OCI-LY7 (cell line): ENCODE results near the gene TEKT5.

Source experiments
- EZH2phosphoT487 ChIP-seq: fragments of 200-600 bp; sonication (generic); IDR thresholded peaks from 2 replicates; pipeline ENCODE4 v1.6.1; 2018; ENCODE audit warnings: low read depth, borderline replicate concordance, mild to moderate bottlenecking, mixed run types, antibody characterized with exemption, low read length, moderate library complexity, mixed read lengths
- TF ChIP-seq, protein P1 (sequence below): fragments of 200-600 bp; sonication (generic); conservative IDR thresholded peaks from 2 replicates; pipeline ENCODE4 v1.5.1; 2014; ENCODE audit warnings: mild to moderate bottlenecking, antibody characterized with exemption, low read length, moderate library complexity, mixed read lengths

GRCh38 chr16:10641555-10641952 lies 53.2 kb downstream of the TEKT5 start:
- TF ChIP-seq, protein P1, sequence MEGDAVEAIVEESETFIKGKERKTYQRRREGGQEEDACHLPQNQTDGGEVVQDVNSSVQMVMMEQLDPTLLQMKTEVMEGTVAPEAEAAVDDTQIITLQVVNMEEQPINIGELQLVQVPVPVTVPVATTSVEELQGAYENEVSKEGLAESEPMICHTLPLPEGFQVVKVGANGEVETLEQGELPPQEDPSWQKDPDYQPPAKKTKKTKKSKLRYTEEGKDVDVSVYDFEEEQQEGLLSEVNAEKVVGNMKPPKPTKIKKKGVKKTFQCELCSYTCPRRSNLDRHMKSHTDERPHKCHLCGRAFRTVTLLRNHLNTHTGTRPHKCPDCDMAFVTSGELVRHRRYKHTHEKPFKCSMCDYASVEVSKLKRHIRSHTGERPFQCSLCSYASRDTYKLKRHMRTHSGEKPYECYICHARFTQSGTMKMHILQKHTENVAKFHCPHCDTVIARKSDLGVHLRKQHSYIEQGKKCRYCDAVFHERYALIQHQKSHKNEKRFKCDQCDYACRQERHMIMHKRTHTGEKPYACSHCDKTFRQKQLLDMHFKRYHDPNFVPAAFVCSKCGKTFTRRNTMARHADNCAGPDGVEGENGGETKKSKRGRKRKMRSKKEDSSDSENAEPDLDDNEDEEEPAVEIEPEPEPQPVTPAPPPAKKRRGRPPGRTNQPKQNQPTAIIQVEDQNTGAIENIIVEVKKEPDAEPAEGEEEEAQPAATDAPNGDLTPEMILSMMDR: no peak
- no peak for TF ChIP-seq EZH2phosphoT487
